ENCODE data around the gene ORC6. TPM values are rescaled to one million over a fixed set of nuclear protein-coding genes. Genes with fewer than 3 reads are reported as not detected.
"Not testable (repeated sequence)": the region's sequence is repeated elsewhere in the genome, so short reads cannot be mapped to it uniquely, and the experiment has no call there.

The ORC6 gene
- 7.2 TPM for total RNA-seq

DNA sequence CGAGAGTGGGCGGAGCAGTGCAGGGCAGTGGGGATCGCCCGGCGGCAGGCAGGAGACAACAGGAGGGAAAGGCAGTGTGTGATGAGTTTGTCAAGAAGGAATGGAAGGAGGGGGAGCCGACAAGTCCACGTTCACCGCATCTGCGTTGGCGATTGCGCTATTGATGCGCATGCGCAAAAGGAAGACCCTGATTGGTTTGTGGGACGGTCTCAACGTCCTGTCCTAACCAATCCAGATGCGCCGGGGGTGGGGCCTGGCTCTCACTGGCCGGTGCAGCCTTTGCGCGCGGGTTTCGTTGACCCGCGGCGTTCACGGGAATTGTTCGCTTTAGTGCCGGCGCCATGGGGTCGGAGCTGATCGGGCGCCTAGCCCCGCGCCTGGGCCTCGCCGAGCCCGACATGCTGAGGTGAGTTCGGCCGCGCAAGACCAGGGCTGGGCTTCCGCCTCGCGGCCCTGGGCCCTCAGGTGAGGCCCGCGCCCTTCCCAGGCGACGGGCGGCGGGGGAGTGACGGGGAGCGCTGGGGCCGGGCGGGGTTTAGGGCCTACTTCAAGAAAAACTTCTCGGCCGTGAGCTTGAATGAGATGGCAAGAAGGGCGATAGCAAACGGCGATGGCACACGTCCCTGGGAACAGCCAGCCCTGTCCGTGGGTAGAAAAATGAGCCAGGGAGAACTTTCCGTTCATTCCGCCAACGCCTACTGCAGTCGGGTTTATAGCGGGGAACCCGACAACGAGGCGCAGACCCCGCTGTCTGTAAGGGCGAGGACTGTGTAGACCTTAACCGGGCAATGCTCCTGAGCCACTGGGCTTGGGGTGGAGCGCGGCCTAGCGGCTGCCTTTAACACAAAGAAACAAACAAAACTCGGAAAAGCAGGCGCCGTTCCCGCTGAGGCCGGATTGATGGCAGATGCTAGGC is at the start of gene ORC6:
Gene ORC6 (plus strand): TSS at position 295 of the 916 bp plus-strand sequence. CDS start 47 bp downstream, at position 342.
- ATAC-seq, result peak; percentile 90

GRCh38 chr16:46648656-46649055 is 40.8 kb upstream of the ORC6 start:
- ATAC-seq, result no peak

- ATAC-seq, result peak; percentile 18
Measured at GRCh38 chr16:46649588-46650253, 39.7 kb upstream of the ORC6 start.

GRCh38 chr16:46650254-46650623 is 39.2 kb upstream of the ORC6 start:
- ATAC-seq, result no peak

- ATAC-seq, result no peak
Measured at GRCh38 chr16:46651305-46651704, 38.2 kb upstream of the ORC6 start.

DNA sequence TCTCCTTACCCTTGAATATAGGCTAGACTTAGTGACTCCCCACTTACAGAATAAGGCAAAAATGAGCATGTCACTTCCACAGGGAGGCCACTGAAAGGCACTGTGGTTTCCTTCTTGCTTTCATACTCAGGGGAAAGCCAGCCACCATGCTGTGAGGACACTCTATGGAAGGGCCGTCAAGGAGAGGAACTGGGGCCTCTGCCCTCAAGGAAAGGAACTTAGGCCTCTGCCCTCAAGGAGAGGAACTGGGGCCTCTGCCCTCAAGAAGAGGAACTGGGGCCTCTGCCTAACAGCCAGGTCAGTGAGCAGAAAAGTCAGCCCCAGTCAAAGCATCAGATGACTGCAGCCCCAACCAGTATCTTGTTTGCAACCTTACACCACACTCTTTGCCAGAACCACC is 30.5 kb upstream of the ORC6 start:
- peak; percentile 43 for ATAC-seq

GRCh38 chr16:46662123-46662522 is 27.3 kb upstream of the ORC6 start:
- no peak for ATAC-seq

GRCh38 chr16:46673320-46674013 is 16.0 kb upstream of the ORC6 start:
- peak; percentile 91 for ATAC-seq

DNA sequence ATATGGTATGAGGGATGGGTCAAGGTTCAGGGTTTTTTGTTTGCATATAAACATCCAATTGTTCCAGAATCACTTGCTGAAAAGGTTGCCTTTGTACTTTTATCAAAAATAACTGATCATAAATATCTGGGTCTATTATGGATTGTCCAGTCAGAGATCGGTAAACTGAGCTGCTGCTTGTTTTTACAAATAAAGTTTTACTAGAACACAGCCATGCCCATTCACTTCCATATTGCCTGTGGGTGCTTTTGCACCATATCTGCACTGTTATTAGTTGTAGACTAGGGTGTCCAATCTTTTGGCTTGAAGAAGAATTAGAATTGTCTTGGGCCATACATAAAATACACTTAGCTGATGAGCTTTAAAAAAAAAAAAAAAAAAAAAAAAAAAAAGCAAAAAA is 11.5 kb upstream of the ORC6 start:
- not testable (repeated sequence) for ATAC-seq

GRCh38 chr16:46681867-46682266 is 7.6 kb upstream of the ORC6 start:
- ATAC-seq, result not testable (repeated sequence)

DNA sequence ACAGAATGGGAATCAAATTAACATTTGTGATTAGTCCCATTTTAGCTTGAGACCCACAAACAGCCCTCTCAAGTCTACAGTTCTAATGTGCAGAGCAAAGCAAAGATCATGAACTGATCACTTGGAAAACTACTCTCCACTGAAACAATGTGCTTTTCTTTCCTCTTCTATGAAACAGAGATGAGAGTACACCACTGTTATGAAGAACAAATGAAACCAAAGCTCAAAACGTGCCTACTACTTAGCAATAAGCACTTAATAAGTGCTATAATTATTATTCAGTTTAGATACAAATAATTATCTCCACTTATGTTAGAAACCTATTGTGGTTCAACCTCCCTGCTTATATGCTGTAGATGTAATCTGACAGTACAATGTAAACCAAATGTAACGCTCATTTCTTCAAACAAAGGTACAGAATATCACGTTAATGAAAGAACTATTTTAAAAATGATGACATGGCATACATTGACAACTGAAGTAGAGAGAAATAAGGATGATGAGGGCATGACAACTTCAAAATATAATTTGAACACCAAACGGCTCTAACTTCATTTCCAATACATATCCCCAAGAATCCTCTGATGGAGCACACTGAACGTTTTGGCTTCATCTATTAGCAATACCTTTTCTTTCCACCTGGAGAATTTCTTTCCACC is 2.5 kb upstream of the ORC6 start:
- no peak for ATAC-seq

DNA sequence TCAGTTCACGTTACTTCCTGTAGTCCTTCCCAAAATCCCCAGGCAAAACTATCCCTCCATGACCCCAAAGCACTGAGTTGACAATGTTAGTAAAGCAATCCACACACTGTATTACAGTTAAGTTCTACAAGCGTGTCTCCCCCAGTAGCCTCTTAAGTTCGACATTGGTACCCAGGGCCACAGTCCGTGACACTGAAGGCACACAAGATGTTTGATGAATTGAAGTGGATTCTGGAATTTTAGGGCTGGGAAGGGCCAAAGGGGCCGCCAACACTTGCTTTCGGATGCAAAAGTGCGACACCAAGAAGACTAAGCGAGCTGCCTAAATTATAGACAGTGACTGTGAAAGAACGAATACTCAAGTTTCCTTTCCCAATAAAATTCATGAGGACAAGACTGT is 2.0 kb upstream of the ORC6 start:
- ATAC-seq, result no peak

DNA sequence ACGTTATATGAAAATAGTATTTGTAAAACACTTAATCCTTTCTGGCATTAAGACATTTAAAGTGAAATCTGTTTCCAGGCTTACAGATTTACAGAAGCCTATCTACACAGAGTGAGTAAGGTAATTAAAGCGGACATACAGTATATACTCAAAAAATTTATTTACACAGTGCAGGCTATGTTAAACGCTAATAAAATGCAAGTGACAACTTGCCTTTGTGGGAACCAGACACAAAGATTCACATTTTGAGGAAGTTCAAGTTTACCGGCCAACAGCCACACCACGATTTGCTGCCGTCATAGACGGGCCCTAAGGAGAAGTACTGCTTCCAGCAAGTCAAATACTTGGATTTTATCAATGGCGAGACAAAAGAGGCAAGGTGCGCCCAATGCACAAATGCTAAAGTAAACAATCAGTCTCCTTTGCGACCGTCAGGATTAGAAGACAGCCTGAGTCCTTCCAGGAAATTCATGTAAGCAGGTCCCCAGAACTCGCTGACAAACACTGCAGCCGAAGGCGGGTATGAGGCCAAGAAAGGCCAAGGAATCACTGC is 1.3 kb upstream of the ORC6 start:
- ATAC-seq, result peak; percentile 37

GRCh38 chr16:46688654-46689364 is 650 bp upstream of the ORC6 start, which contains the start of gene VPS35:
Gene VPS35, minus strand, starts transcription at chr16:46689178. Its CDS starts 45 bp downstream, at chr16:46689133.
- ATAC-seq, result peak; percentile 98

GRCh38 chr16:46690281-46691178 is 1.1 kb downstream of the ORC6 start:
- ATAC-seq, result no peak

GRCh38 chr16:46691726-46692125 is 2.3 kb downstream of the ORC6 start:
- ATAC-seq, result no peak

DNA sequence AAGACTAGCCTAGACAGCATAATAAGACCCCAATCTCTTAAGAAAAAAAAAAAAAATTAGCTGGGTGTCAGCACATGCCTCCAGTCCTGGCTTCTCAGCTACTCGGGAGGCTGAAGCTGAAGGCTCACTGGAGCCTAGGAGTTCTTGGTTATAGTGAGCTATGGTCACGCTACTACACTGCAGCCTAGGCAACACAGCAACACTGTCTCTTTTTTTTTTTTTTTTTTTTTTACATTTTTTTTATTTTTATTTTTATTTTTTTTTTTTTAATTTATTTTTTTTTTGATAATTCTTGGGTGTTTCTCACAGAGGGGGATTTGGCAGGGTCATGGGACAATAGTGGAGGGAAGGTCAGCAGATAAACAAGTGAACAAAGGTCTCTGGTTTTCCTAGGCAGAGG is 4.1 kb downstream of the ORC6 start:
- ATAC-seq, result no peak

- ATAC-seq, result no peak
Measured at GRCh38 chr16:46695937-46696336, 6.5 kb downstream of the ORC6 start.

DNA sequence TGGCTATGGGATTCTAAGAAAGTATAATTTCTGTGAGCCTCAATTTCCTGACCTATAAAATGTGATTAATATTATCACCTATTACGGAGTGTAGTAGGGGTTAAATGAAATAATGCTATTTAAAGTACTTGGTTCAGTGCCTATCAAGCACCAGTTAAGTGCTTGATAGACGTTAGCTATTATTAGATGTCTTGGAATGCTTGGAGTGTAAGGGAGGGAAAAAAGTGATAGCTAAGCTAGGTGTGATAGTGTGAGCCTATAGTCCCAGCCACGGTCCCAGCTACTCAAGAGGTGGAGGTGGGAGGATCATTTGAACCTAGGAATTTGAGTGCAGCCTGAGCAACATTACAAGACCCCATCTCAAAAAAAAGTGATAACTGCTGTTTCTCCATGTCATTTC is 7.5 kb downstream of the ORC6 start:
- no peak for ATAC-seq

DNA sequence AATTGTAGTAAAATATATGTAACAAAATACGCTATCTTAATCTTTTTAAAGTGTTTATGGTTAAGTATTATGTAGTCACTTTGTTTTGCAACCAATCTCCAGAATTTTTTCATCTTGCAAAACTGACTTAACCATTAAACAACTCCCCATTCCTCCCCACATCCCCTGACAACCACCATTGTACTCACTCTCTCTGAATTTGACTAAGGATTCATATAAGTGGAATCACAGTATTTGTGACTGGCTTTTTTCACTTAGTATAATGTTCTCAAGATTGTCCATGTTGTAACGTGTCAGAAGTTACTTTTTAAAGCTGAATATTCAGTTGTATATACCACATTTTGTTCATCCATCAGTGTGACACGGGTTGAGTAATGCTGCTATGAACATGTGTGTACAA is 10.6 kb downstream of the ORC6 start:
- ATAC-seq, result no peak

GRCh38 chr16:46701615-46702014 is 12.2 kb downstream of the ORC6 start:
- ATAC-seq, result no peak

All from esophagus mucosa (tissue), 1 donor.